T follicular helper cell (primary cell): Measurements from ENCODE around the gene TTC31.

Experiments
- DNase-seq: peaks from one replicate; pipeline ENCODE4 v3.0.0-alpha.2; 2020; ENCODE audit warnings: low read depth

Gene TTC31

DNA sequence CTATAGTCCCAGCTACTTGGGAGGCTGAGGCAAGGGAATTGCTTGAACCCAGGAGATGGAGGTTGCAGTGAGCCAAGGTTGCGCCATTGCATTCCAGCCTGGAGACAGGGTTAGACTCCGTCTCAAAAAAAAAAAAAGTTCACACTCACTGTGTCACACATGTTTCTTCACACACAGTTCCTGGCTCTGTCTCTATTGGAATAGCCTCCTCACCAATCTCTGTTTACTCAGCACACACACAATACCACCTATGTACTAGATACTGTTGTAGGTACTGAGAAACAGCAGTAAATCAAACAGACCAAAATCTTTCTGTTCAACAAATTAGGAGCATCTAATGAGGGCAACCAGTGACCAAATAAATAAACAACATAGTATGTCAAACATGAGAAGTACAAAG lies 3.3 kb downstream of the TTC31 start:
- no peak for DNase-seq

DNA sequence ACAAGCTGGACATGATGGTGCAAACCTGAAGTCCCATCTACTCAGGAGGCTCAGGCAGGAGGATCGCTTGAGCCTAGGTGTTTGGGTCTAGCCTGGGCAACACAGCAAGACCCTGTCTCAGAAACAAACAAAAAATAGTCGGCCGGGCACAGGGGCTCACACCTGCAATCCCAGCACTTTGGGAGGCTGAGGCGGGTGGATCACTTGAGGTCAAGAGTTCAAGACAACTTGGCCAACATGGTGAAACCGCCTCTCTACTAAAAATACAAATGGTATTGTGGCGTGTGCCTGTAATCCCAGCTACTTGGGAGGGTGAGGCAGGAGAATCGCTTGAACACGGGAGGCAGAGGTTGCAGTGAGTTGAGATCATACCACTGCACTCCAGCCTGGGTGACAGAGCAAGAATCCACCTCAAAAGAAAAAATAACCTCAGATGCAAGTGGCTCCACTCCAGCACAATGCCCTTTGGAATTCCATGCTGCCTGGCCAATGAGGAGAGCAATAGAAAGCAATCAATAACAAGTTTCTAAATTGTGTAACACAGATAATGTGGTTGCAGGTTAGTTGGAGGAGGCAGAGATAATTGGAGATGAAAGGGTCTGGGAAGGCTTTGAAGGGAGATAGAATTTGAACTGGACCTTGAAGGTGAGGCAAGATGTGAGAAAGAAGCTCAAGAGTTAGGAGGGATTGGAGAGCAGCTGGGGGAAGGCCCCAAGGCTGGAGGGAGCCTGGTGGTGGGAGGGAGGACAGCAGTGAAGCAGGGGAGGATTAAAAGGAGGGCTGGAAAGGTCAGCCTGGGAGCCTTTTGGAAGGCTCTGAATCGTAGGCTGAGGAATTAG lies 6.0 kb downstream of the TTC31 start:
- DNase-seq = no peak

DNA sequence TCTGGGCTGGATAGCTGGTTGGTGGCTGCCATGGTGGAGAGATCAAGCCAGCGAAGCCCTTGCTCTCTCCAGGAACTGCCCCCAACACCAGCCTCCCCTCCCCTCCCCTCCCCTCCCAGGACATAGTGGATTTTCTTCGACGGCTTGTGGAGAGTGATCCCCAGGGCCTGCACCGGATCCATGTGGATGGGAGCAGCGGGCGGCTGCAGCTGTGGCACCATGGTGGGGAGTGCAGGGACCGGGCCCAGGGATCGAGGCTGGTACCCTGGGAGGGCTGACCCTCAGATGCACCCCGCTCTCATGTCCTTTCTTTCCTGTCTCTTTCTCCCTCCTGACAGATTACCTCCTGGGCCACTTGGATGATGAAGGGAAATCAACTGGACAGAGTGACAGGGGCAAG lies 7.0 kb downstream of the TTC31 start:
- no peak for DNase-seq

DNA sequence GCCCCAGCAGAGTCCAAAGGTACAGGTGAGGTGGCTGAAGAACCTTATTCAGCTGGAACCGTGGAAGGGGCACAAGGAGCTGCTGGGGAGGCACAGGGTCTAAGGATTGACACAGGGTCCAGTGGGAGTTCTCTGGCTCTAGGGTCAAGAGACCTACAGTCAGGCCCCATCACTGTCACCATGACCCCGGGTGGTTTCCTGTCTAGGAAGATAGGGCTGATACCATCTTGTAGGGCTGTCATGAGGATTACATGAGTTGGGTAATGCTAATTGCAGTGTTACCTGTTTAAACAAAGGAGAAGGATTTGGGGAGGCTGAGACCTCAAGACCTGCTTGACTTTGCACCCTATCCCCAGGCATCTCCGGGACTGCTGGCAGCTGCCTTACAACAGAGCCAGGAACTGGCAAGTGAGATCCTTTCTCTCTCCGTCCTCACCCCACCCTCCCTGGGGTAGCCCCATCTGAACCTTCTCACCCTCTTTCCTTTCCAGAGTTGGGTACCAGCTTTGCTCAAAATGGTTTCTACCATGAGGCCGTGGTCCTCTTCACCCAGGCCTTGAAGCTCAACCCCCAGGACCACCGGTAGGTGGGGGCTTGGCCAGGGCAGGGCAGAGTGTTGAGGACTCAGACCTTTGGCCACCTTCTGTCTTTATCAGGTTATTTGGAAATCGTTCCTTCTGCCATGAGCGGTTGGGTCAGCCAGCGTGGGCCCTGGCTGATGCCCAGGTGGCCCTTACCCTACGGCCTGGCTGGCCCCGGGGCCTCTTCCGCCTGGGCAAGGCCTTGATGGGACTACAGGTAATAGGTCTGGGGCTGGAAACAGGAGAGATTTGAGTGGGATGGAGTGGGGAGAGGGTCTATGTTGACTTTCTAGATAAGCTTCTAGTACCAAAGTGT lies 9.0 kb downstream of the TTC31 start:
- no peak for DNase-seq

DNA sequence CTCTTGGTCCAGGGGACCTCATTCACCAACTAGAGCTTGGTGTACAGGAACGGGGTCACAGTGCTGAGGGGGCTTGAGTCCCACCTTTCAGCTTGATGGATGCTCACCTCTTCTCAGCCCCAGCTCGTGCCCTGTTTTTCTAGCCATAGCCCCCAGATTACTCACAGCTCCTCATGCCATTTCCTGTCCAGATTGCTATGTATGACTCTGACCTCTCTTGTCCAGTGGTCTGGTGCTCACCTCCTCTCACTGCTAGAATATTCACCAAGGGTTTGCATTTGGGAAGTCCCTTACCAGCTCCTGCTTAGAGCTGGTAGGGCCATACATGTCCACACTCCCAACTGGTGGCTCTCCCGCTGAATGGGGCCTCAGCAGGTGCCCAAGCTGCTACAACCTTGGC lies 10.7 kb downstream of the TTC31 start:
- DNase-seq = no peak

DNA sequence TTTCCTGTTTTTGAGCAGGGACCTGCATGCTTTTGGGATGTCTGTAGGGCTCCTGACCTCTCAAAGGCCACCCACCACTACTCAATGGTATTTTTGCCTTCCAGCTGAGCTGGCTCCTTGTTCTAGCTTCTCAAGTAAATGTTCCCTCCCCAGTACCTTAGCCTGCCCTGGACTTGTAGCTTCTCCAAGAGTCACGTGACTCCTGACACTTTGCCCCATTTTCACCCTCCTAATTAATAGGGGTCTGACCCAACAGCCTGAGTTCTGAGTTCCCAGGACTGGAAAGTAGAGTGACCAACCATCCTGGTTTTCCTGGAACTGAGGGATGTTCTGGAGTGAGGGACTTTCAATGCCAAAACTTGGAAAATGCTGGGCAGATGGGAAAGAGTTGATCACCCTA lies 12.6 kb downstream of the TTC31 start:
- DNase-seq = no peak

DNA sequence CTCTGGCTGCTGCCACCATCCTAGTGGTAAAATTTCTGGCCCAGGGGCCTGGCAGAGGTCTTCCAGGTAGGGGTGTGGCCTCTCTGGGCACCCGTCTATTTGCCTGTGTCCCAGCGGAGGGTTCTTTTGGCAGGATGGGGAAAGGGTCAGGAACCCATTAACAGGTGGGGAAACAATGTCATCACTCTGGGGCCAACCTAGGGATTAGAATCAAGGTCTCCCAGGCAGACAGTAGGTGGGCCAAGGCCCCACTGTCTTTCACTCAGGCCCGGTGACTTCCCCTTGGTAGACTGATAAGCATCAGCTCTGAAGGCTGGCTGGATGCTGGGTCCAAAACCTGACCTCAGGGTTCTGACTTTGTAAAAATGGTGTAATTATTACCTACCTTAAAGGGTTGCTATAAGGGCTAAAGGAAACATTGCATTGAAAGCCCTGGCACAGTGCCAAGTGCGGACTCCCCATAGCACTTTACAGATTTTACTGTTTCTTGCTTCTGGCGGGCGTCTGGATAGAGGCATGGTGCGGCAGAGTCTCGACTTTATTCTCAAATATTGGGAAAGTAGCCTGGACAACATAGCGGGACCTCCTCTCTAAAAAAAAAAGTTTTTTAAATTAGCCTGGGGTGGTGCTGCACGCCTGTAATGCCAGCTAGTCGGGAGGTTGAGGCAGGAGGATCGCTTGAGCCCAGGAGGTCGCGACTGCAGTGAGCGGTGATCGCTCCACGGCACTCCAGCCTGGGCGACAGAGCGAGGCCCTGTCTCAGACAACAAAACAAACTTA lies 14.3 kb downstream of the TTC31 start:
- DNase-seq = no peak

DNA sequence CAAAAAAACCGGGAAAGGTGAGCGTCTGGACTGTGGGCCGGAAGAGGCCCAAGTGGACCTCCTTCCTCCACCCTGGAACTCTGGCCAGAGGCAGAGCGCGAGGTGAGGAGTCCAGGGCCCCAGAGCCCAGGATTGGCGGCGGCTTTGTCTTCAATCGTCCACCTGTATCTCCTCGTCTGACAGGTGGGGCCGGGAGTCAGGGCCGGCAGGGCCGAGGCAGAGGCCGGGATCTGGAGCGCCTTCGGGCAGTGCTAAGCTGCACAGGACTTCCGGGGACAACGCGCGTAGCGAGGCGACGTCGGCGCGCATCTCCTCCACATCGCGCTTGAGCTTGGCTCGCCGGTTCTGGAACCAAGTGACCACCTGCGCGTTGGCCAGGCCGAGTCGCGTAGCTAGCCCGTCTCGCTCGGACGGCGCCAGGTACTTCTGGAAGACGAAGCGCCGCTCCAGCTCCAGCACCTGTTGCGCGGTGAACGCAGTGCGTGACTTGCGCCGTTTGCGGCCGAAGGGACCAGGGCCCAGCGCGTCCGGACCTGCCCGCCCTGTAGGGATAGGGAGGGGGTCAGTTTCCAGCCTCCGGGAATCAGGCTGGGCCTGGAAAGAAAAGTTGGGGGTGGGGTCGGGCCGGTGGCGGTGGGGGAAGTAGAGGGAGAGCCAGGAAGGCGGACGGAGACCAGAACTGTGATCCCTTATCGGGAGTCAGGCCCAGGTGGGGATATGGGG lies 15.1 kb downstream of the TTC31 start:
- DNase-seq = no peak

DNA sequence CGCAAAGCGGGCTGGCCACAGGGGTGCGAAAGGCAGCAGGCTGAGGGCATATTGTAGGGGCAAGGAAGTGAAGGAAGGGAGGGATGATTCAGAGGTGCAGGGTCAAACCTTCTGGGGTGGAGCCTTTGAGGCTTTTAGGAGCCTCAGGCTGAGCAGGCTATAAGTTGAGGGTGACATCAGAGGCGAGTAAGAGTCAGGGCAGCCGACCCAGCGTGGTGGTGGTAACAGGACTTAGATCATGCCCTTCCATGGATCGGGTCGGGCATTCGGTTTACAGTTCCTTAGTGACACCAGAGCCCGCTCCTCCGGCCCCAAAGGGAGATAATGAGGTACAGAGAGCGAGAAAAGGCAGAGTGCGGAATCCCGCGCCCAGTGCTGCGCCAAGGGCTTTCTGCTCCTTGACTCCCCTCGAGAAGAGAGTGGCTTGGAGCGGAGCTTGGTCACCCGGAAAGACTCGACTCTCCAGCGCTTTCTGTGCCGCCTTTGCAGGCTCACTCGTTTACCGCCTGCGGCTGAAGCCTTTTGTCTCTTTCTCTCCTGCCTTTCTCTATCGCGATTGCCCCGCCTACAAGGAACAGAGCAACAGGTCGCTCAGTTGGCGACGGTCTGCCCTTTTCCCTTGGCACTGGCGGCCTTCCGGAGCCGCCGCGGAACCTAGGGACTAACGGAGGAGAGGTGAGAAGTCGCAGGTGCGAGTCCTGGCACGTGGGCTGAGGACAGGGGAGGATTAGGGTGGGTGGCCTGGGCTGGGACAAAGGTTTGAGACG lies 15.8 kb downstream of the TTC31 start:
- no peak for DNase-seq

DNA sequence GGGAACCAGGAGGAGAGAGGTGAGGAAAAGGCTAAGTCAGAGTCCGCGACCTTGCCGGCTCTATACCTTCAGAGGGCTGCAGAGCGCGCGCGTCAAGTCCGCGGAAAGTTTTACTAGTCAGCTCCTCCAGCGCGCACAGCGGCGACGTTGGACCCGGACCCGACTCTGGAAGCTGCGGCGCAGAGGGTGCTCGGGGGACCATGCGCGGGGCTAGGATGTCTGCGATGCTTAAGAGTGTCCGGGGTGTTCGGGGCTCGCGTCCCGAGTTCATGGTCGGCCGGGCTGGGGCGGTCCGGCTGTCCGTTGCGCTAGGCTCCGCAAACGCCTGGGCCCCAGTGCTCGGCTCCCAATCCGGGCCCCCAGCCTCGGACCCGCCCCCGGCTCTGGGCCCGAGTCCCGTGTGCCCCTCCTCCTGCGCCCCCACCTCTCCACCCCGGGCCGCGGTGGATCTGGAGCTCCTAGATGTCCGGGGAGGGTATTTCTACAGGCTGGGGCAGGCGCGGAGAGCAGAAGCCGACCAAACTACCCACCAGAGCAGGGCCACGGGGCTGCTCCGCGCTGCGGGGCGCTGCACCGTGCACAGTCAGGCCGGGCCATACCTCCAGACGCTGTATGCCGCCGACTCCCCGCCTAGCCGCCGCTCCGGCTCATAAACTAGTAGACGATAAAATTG lies 16.5 kb downstream of the TTC31 start, which contains the start of gene LBX2:
LBX2 (minus strand) TSS at position 337 of the 673 bp plus-strand sequence; CDS start at position 271, 66 bp downstream.
- no peak for DNase-seq

DNA sequence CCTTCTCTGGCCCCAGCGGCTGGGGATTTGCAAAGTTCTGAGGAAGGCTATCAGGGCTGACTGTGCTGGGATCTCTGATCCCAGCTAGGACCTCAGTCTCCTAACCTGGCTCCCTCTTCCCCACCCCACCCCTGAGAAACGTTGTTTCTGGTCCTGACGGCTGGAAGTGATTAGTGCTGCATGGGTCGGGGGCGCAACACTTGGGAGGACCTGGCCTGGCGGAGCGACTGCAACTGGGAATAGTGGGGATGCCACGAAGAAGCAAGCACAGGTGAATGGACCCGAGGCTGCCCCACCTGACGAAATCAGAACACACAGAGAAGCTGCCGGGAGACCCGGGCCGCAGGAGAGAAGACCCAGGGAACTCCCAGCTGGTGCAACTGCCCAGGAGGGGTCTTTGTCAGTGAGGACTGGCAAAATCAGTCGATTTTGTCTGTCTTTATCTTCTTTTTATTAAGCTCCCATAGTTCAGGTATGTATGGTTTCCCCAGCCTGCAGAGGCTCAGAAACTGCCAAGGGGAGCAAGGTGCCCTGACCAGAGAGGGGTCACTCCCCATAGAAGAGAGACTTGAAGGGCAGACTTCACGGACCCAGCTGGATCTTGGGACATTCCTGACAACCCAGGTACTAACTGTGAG lies 17.2 kb downstream of the TTC31 start:
- no peak for DNase-seq

DNA sequence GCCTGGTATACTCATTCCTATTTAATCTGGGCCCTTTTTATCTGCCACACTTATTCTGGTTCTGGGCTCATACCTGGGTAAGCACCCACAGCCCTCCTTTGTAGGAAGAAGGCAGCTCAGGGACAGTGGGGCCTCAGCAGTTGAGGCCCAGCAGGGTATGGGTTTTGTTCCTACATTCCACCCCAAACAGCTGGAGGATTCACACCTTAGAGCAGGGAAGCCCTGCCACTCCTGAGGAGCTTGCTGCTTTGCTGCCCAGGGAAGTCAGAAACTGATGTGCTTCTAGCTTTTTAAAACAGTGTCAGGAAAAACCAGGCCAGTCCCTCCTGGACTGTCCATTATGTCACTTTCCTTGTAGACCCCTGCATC lies 17.7 kb downstream of the TTC31 start:
- no peak for DNase-seq

DNA sequence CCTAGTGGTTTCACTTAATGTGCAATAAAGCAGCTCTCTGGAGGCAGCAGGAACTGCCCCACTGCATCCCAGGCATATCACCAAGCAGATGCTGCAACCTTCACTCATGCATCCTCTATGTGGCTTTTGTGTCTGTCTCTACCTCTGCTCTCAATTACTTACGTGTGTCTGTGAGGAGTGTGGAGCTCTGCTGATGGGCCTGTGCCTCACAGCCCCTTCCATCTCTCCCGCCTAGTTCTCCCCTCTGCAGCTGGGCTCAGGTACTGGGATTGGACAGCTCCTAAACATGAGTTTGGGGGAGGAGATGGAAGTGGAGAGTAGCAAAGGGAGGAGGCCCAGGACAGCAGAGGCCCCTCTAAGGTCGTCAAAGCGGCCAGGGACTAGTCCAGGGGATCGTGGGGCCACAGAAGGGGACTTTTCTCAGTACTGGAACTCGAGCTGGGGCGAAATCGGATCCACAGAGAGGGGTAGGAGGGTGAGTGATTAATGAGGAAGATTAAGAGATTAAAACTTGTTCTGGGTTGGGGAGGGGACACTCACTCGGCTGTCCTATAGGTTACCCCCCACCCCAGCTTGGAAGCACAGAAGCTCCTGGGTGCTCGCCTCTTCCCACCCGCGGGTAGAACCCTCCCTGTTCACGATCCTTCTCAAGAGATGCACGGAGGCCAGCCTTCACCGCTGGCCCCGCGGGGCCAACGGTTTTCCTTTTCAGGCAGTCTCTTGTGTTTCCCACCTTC lies 18.6 kb downstream of the TTC31 start:
- no peak for DNase-seq

DNA sequence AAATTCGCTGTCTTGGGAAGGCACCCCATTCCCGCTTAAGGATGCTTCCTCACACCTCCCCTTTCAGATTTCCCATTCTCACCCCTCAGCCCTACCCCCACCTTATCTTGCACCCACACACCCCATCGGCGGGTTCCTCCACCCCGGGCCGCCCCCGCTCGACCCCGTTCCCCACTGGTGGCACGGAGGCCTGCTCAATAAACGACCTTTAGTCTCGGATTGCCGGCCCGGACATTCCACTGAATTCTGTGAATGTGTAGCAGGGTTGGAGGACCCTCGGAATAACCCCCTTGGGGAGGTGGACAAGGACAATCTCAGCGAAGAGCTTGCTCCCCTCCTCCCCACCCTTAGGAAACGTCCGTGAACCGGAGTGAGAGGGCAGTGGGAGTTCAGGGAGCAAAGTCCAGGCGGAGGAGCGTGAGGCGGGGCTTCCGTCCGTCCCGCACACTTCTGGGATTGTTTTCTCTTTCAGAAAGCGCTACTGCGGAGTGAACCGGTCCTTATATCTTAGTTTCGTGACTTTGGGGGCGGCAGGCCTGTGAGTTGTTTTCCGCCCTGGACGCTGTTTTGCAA lies 19.4 kb downstream of the TTC31 start:
- no peak for DNase-seq

DNA sequence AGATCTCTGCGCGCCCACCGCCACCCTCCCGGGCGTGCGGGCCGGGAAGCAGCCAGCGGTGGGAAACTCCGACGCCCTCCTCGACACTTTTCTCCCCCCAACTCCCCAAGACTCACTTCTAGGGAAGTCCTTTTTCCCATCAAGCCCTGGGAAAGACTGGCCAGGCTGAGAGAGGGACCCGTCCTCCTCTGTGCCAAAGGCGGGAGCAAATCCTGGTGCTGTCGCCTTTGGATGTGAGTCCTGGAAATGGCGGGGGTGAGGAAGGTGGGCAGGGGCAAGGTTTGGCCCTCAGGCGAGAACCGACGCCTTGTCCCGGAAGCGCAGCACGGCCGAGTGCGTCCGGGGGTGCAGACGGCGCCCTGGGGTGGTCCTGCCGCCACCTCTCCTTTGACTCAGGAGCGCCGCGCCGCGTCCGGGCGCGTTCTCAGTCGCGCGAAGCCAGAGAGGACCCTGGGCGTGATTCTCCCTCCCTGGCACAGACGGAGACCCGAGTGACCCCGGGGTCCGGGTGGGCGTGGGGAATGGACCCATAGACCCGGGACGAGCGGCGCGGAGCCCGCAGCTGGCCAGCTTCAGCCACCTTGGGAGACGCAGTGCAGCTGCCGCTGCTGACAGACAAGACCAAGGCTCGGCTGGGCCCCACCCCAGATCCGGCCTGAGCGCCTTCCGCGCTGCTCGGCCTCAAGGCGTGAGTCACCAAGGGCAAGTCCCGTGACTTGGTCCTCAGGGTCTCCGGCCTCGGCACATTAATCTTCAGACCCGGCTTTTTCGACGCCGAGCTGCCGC lies 20.0 kb downstream of the TTC31 start:
- no peak for DNase-seq

DNA sequence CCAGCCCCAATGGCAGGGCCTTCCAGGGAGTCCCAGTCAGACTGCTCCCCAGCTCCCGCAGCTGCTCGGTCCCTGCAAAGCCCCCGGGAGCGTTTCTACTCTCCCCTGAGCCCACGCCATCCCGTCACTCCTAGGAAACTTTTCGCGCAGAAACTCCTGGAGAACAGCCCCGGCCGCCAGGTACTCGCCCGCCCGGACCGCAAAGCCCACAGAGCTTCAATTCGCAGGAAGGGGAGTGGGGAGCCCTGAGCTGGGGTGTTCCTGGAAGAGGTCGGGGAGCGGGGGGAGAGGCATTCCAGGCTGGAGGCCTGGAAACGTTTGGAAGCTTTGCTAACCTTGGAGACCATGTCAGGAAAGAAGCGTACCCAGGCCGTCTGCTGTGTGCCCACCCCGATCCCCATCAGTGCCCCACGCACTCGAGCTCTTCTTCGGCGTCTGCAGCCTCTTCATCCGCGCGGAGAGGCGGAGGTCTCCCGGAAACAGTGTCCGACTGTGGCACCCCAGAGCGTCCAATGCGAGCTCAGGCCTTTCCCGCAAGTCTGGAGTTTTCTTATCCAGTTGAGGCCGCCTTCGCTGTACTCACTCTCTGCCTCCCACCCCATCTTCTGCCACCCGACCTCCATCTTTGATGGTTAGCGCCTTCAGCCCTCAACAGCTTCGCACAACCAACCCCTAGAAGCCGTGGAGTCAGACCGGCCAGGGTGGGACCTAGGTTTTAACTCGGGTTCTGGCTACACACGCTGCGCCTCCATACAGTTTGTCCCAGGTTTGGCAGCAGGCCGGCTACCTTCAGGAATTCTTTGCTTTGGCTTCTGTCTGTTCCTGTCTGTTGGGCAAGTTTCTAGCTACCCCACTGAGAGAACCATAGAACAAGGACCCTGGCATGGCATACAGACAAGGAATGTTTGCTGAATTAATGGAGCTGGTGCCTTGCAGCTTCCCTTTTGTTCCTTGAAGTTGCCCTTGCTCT lies 20.9 kb downstream of the TTC31 start:
- DNase-seq = no peak

DNA sequence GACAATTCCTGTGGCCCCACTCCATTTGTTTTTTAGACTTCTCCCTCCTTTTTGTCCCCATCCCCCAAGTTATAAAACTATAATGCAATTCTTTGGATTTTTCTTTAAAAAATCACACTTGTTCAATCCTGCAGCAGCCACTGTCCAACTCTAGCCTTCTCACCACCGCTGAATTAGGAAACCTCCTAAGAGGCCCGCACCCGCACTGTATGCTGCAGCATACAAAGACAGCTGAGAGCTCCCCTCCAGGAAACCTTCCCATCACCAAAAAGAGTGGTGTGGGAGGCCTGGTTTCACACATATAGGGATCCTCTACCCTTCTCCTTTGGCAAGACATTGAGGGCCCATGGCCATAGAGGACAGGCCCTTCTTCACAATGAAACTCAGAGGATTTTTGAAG lies 21.7 kb downstream of the TTC31 start:
- no peak for DNase-seq
